Esophagus muscularis mucosa (tissue), 4 donors: ENCODE data around the gene TENM4. TPM values are rescaled to one million over a fixed set of nuclear protein-coding genes. Genes with fewer than 3 reads are reported as not detected.

Source experiments
- DNase-seq: peaks from one replicate; pipeline ENCODE4 v3.0.0-alpha.2; 2017; ENCODE audit errors: extremely low spot score
- H3K27ac ChIP-seq, 4 donors: fragments of 200-600 bp; sonication (generic); replicated peaks in 1 of 4; 1 replicate in 3 of 4; 2 replicates in 1 of 4; pipeline ENCODE4 v1.5.1; 2016 to 2019; ENCODE audit warnings: mild to moderate bottlenecking in 1 of 4
- H3K27me3 ChIP-seq, 4 donors: fragments of 200-600 bp; sonication (generic); one replicate each; pipeline versions ENCODE4 v1.5.1 to v1.6.0; 2016 to 2019
- H3K36me3 ChIP-seq, 4 donors: fragments of 200-600 bp; sonication (generic); one replicate each; pipeline ENCODE4 v1.5.1; 2016 to 2019
- H3K4me1 ChIP-seq, 4 donors: fragments of 200-600 bp; sonication (generic); one replicate each; pipeline ENCODE4 v1.5.1; 2016 to 2019
- H3K4me3 ChIP-seq, 4 donors: fragments of 200-600 bp; sonication (generic); 1 replicate in 2 of 4; 2 replicates in 2 of 4; pipeline ENCODE4 v1.5.1; 2016 to 2019; ENCODE audit warnings: mild to moderate bottlenecking in 4 of 4, moderate library complexity in 1 of 4
- H3K9me3 ChIP-seq, 4 donors: fragments of 200-600 bp; sonication (generic); 1 replicate in 3 of 4; 2 replicates in 1 of 4; pipeline ENCODE4 v1.5.1; 2016 to 2019
- CTCF ChIP-seq, 3 experiments: fragments of 200-600 bp in 2 of 3; fragments of 450-650 bp in 1 of 3; sonication (generic) in 2 of 3; IDR thresholded peaks; one replicate each; pipeline ENCODE4 v1.5.1; 2017 to 2019; ENCODE audit warnings: antibody characterized with exemption in 3 of 3, mild to moderate bottlenecking in 2 of 3, moderate library complexity in 1 of 3
- EP300 ChIP-seq: sonication (generic); formaldehyde crosslinking; IDR thresholded peaks from one replicate; pipeline ENCODE4 v1.6.1; 2017; ENCODE audit warnings: antibody characterized with exemption
- POLR2A ChIP-seq: fragments of 450-650 bp; IDR thresholded peaks from one replicate; pipeline ENCODE4 v1.6.1; 2017; ENCODE audit warnings: antibody characterized with exemption, moderate library complexity, mild to moderate bottlenecking, low read depth
- POLR2AphosphoS5 ChIP-seq, 2 donors: sonication (generic); formaldehyde crosslinking; IDR thresholded peaks; one replicate each; pipeline ENCODE4 v1.6.1; 2017; ENCODE audit warnings: antibody characterized with exemption in 2 of 2
- WGBS: methylation state at CpG from one replicate; pipeline ENCODE4 v1.1.5; 2018; 5-methylcytosine and 5-hydroxymethylcytosine counted together
- intact Hi-C: fragments of 100-400 bp; cut with DNase I; formaldehyde crosslinking; loops from one replicate; pipeline ENCODE4 v1.15.1; 2023
- total RNA-seq, 4 donors: library from RNA; depleted of rRNA; stranded (reverse); fragments of >200 nt; gene quantifications; one replicate each; pipeline versions ENCODE4 v1.1.0 to v1.2.1, GENCODE V29; 2016

Gene TENM4
- total RNA-seq, 4 donors from 2014 or later: 4.1 to 9.6 (median 8.0) TPM

GRCh38 chr11:79313530-79313913 lies 127.3 kb downstream of the TENM4 start:
- DNase-seq: no peak
- H3K9me3 ChIP-seq: no peaks in the 10 kb centered on the region
- no peaks in the 10 kb centered on the region for H3K27me3 ChIP-seq
- intact Hi-C loops: no loop called here
- H3K4me1 ChIP-seq: peaks cover 0 to 4% (median 0%) of the 10 kb centered on the region in 4 donors
- TF ChIP-seq POLR2AphosphoS5 (IDR thresholded peaks at IDR 0.05): no peak
- no peak for TF ChIP-seq POLR2A
- TF ChIP-seq EP300: no peak
- no peak for TF ChIP-seq CTCF (IDR thresholded peaks at IDR 0.05)
- 55% methylated on average over 4 of the region's 4 CpGs for WGBS
- no peak overlapping the region for H3K4me3 ChIP-seq
- H3K27ac ChIP-seq: no peak overlapping the region
- H3K36me3 ChIP-seq: no peaks in the 10 kb centered on the region

- peaks cover 0 to 4% (median 0%) of the 10 kb centered on the region in 4 donors for H3K4me1 ChIP-seq
- H3K27ac ChIP-seq: peak overlapping the region in 1 of 4 donors; percentile 12
- H3K9me3 ChIP-seq: no peaks in the 10 kb centered on the region
- DNase-seq: no peak
- no peaks in the 10 kb centered on the region for H3K27me3 ChIP-seq
- 54% methylated on average over 6 of the region's 6 CpGs for WGBS
- H3K36me3 ChIP-seq: no peaks in the 10 kb centered on the region
- H3K4me3 ChIP-seq: no peak overlapping the region
- TF ChIP-seq POLR2A: no peak
- no peak for TF ChIP-seq EP300
- no peak for TF ChIP-seq POLR2AphosphoS5 (IDR thresholded peaks at IDR 0.05)
- TF ChIP-seq CTCF (IDR thresholded peaks at IDR 0.05): no peak
- intact Hi-C loops: no loop called here
Observed at GRCh38 chr11:79312617-79313529, 128.0 kb downstream of the TENM4 start.

- intact Hi-C loops: no loop called here
- H3K4me1 ChIP-seq: peaks cover 0 to 4% (median 0%) of the 10 kb centered on the region in 4 donors
- no peak for TF ChIP-seq EP300
- TF ChIP-seq POLR2AphosphoS5 (IDR thresholded peaks at IDR 0.05): no peak
- TF ChIP-seq POLR2A: no peak
- TF ChIP-seq CTCF (IDR thresholded peaks at IDR 0.05): no peak
Observed at GRCh38 chr11:79311461-79311860, 129.4 kb downstream of the TENM4 start.

GRCh38 chr11:79309407-79309806 lies 131.4 kb downstream of the TENM4 start:
- Histone ChIP-seq H3K4me3 (no peak overlapping the region), H3K27me3 (no peaks in the 10 kb centered on the region), H3K36me3 (no peaks in the 10 kb centered on the region), H3K9me3 (no peaks in the 10 kb centered on the region), H3K27ac (no peak overlapping the region), H3K4me1 (peaks cover 0 to 4% (median 0%) of the 10 kb centered on the region in 4 donors)
- no peak for DNase-seq
- TF ChIP-seq POLR2A: no peak
- TF ChIP-seq CTCF (IDR thresholded peaks at IDR 0.05): no peak
- no peak for TF ChIP-seq POLR2AphosphoS5 (IDR thresholded peaks at IDR 0.05)
- no peak for TF ChIP-seq EP300
- WGBS: 51% methylated on average over 5 of the region's 5 CpGs
- intact Hi-C loops: no loop called here

More at GRCh38 chr11:79311461-79311860, 129.4 kb downstream of the TENM4 start:
- Histone ChIP-seq H3K27me3 (no peaks in the 10 kb centered on the region), H3K9me3 (no peaks in the 10 kb centered on the region), H3K27ac (no peak overlapping the region), H3K36me3 (no peaks in the 10 kb centered on the region), H3K4me3 (no peak overlapping the region)
- no peak for DNase-seq
- 95% methylated on average over 3 of the region's 3 CpGs for WGBS
